ENCODE results near the gene THADA.
"Not testable (repeated sequence)": the region's sequence is repeated elsewhere in the genome, so short reads cannot be mapped to it uniquely, and the experiment has no call there.

Gene THADA

GRCh38 chr2:43595603-43596412 is at the start of gene THADA:
Gene THADA (minus strand): TSS chr2:43596038. CDS start chr2:43592392, 3,646 bp downstream.
- DNase-seq (ENCODE audit: low read depth), result peak; percentile 99
- peak within 1 kb of the TSS; percentile 81 for H3K4me3 ChIP-seq (ENCODE audit: low read depth, low read length)
- TF ChIP-seq CTCF (IDR thresholded peaks at IDR 0.05; ENCODE audit: insufficient read depth, low read depth, low read length, missing control alignments), result no peak

- no peak overlapping the region for H3K4me3 ChIP-seq (ENCODE audit: low read depth, low read length)
- no peak for TF ChIP-seq CTCF (IDR thresholded peaks at IDR 0.05; ENCODE audit: insufficient read depth, low read depth, low read length, missing control alignments)
- no peak for DNase-seq (ENCODE audit: low read depth)
Observed at GRCh38 chr2:43643680-43644079, 47.8 kb upstream of the THADA start.

- TF ChIP-seq CTCF (IDR thresholded peaks at IDR 0.05; ENCODE audit: insufficient read depth, low read depth, low read length, missing control alignments), result no peak
- DNase-seq (ENCODE audit: low read depth), result no peak
Observed at GRCh38 chr2:43642363-43642762, 46.5 kb upstream of the THADA start.

GRCh38 chr2:43637030-43637803 is 41.4 kb upstream of the THADA start, which contains the start of gene PLEKHH2:
Gene PLEKHH2 (plus strand): TSS chr2:43637260. CDS start chr2:43644674, 7,414 bp downstream.
- DNase-seq (ENCODE audit: low read depth), result peak; percentile 85
- H3K4me3 ChIP-seq (ENCODE audit: low read depth, low read length), result peak within 1 kb of the TSS; percentile 48
- no peak for TF ChIP-seq CTCF (IDR thresholded peaks at IDR 0.05; ENCODE audit: insufficient read depth, low read depth, low read length, missing control alignments)

More at GRCh38 chr2:43642363-43642762, 46.5 kb upstream of the THADA start:
- H3K4me3 ChIP-seq (ENCODE audit: low read depth, low read length), result no peak overlapping the region

- no peak for DNase-seq (ENCODE audit: low read depth)
- H3K4me3 ChIP-seq (ENCODE audit: low read depth, low read length), result peak overlapping the region; percentile 48
- no peak for TF ChIP-seq CTCF (IDR thresholded peaks at IDR 0.05; ENCODE audit: insufficient read depth, low read depth, low read length, missing control alignments)
Observed at GRCh38 chr2:43636621-43637020, 40.8 kb upstream of the THADA start.

GRCh38 chr2:43636153-43636552 is 40.3 kb upstream of the THADA start:
- not testable (repeated sequence) for H3K4me3 ChIP-seq (ENCODE audit: low read depth, low read length); DNase-seq (ENCODE audit: low read depth)

- no peak for DNase-seq (ENCODE audit: low read depth)
- TF ChIP-seq CTCF (IDR thresholded peaks at IDR 0.05; ENCODE audit: insufficient read depth, low read depth, low read length, missing control alignments), result no peak
- no peak overlapping the region for H3K4me3 ChIP-seq (ENCODE audit: low read depth, low read length)
Observed at GRCh38 chr2:43634604-43635306, 38.9 kb upstream of the THADA start.

All from GM12865 (cell line).